ENCODE results near the gene HBS1L.

The HBS1L gene

DNA sequence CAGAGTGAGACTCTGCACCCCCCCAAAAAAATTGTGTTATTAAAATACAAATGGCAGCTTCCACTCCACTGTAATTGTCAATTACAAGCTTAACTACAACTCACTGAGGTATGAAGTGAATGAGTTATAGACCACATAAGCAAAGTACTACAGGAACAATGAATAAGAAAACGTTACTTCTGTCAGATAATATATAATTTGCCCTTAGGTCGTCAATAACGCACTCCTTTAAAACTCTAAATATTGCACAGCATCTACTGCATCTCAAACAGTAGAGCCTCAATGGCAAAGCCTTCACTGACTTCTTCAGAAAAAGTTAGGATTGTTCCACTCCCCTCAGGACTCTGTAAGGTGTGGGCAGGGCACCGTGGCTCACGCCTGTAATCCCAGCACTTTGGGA, 2.0 kb upstream of the HBS1L start:
- intact Hi-C loops (cut with DNase I; ENCODE audit: low total_unique reads), result no loop called here
- TF ChIP-seq, protein P1, sequence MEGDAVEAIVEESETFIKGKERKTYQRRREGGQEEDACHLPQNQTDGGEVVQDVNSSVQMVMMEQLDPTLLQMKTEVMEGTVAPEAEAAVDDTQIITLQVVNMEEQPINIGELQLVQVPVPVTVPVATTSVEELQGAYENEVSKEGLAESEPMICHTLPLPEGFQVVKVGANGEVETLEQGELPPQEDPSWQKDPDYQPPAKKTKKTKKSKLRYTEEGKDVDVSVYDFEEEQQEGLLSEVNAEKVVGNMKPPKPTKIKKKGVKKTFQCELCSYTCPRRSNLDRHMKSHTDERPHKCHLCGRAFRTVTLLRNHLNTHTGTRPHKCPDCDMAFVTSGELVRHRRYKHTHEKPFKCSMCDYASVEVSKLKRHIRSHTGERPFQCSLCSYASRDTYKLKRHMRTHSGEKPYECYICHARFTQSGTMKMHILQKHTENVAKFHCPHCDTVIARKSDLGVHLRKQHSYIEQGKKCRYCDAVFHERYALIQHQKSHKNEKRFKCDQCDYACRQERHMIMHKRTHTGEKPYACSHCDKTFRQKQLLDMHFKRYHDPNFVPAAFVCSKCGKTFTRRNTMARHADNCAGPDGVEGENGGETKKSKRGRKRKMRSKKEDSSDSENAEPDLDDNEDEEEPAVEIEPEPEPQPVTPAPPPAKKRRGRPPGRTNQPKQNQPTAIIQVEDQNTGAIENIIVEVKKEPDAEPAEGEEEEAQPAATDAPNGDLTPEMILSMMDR (IDR thresholded peaks at IDR 0.05), result no peak
- Histone ChIP-seq H3K4me1 (peaks cover 0 to 23% (median 13%) of the 10 kb centered on the region in 4 donors), H3K9me3 (no peaks in the 10 kb centered on the region), H3K4me3 (no peak overlapping the region), H3K27me3 (no peaks in the 10 kb centered on the region), H3K36me3 (no peaks in the 10 kb centered on the region), H3K27ac (no peak overlapping the region)
- DNase-seq, result no peak

DNA sequence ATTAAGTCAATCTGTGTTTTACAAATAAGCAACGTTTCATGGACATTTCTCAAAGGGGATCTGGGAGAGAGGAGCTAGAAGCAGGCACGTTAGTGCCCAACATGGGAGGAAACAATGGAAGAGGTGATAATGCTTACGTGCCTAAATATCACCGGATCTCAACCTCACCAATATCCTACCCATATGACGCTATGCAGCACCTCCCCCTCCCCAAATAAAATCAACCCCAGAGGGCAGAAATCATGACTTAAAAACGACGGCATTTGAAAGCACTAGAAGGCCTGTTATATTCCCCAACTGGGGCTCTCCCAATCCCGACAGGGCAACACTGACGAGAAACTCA, 425 bp downstream of the HBS1L start:
- H3K27ac ChIP-seq, result peak overlapping the region; percentile 87 to 90
- peak overlapping the region; percentile 81 to 93 for H3K4me3 ChIP-seq
- no peaks in the 10 kb centered on the region for H3K27me3 ChIP-seq
- no peaks in the 10 kb centered on the region for H3K9me3 ChIP-seq
- peaks cover 8 to 12% (median 9%) of the 10 kb centered on the region in 3 donors for H3K36me3 ChIP-seq
- H3K4me1 ChIP-seq, result peaks cover 0 to 23% (median 13%) of the 10 kb centered on the region in 4 donors
- DNase-seq, result no peak
- intact Hi-C loops (cut with DNase I; ENCODE audit: low total_unique reads), result no loop called here
- TF ChIP-seq, protein P1 (IDR thresholded peaks at IDR 0.05), result no peak

DNA sequence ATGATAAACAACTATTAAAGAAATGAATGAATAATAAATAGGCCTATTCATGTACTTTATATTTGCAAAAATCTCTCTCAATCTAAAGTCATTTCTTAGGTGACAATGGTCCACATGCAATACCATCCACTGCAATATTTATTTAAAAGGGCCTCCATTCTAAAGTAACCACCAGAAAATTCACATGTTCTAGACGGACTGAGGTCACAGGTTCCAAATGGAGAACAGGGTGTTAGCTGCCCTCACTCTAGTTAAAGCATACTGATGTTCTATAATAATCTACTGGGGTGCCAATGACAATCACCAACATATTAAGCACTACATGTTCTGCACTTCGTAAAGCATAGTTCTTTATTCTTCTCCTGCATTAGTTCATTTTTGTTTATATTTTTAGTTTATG, 1.2 kb downstream of the HBS1L start:
- Histone ChIP-seq H3K4me3 (peak overlapping the region; percentile 81 to 93), H3K4me1 (peaks cover 0 to 23% (median 13%) of the 10 kb centered on the region in 4 donors), H3K27ac (peak overlapping the region in 1 of 2 donors; percentile 87), H3K9me3 (no peaks in the 10 kb centered on the region), H3K36me3 (peaks cover 8 to 20% (median 15%) of the 10 kb centered on the region in 3 donors), H3K27me3 (no peaks in the 10 kb centered on the region)
- DNase-seq, result no peak
- intact Hi-C loops (cut with DNase I; ENCODE audit: low total_unique reads), result no loop called here
- TF ChIP-seq, protein P1 (IDR thresholded peaks at IDR 0.05), result no peak

DNA sequence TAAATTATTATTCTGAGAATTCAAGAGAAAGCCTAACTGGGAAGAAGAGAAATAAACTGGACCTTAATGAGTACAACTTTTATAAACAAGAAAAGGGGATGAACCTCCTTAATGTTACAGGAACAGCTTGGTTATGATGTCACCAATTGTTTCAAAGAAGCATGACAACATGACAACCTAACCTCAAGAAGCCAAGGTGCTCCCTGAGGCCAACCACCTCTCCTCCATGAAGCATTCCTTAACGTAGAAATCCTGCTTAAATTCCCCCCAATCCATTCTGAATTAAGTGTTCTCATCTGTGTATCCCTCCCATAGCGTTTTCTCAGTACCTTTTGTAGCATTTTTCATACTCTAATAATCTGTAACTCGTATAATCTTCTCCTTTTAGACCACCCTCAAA, 1.7 kb downstream of the HBS1L start:
- H3K27ac ChIP-seq, result no peak overlapping the region
- TF ChIP-seq, protein P1 (IDR thresholded peaks at IDR 0.05), result no peak
- no peak for DNase-seq

DNA sequence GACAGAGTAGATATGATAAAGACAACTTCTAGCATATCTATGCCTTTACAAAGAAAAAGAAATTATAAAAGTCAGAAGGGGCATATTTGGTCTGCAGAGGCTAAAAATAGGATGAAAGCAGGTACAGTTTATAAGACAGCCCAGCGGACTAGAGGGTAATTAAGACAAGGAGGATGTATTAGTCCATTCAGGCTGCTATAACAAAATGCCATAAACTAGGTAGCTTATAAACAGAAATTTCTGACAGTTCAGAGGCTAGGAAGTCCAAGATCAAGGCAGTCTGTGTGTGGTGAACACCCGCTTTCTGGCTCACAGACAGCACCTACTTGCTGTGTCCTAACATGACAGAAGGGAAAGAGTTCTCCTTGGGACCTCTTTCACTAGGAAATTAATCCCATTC, 5.7 kb downstream of the HBS1L start:
- intact Hi-C loops (cut with DNase I; ENCODE audit: low total_unique reads), result no loop called here
- H3K4me1 ChIP-seq, result peaks cover 0 to 28% (median 14%) of the 10 kb centered on the region in 4 donors
- H3K27ac ChIP-seq, result no peak overlapping the region
- H3K9me3 ChIP-seq, result no peaks in the 10 kb centered on the region
- no peaks in the 10 kb centered on the region for H3K27me3 ChIP-seq
- TF ChIP-seq, protein P1 (IDR thresholded peaks at IDR 0.05), result no peak
- no peak for DNase-seq
- no peak overlapping the region for H3K4me3 ChIP-seq
- H3K36me3 ChIP-seq, result peaks cover 8 to 32% (median 22%) of the 10 kb centered on the region in 3 donors

More for the DNA sequence above, 1.7 kb downstream of the HBS1L start:
- intact Hi-C loops (cut with DNase I; ENCODE audit: low total_unique reads), result no loop called here
- Histone ChIP-seq H3K27me3 (no peaks in the 10 kb centered on the region), H3K9me3 (no peaks in the 10 kb centered on the region), H3K4me3 (no peak overlapping the region), H3K36me3 (peaks cover 8 to 24% (median 19%) of the 10 kb centered on the region in 3 donors), H3K4me1 (peaks cover 0 to 23% (median 13%) of the 10 kb centered on the region in 4 donors)

DNA sequence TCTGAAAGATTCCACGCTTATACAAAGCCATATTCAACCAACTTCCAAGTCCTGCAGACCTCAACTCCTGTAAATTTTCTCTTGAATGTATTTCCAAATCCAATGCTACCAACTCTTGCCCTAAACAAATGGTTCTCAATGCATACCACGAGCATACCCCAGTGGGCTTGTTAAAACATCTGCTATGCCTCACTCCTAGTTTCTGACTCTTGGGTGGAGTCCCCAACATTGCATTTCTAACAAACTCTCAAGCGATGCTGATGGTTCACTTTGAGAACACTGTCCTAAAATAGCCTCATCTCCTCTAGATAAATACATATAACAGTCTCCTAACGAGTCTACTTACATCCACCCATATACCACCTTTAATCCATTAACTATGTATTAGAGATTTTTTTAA, 7.3 kb downstream of the HBS1L start:
- Histone ChIP-seq H3K4me3 (no peak overlapping the region), H3K36me3 (peaks cover 8 to 32% (median 22%) of the 10 kb centered on the region in 3 donors), H3K9me3 (no peaks in the 10 kb centered on the region)

More for the DNA sequence above, 7.3 kb downstream of the HBS1L start:
- no peak for DNase-seq
- Histone ChIP-seq H3K27me3 (no peaks in the 10 kb centered on the region), H3K27ac (no peak overlapping the region), H3K4me1 (peaks cover 0 to 14% (median 3%) of the 10 kb centered on the region in 4 donors)
- intact Hi-C loops (cut with DNase I; ENCODE audit: low total_unique reads), result no loop called here
- TF ChIP-seq, protein P1 (IDR thresholded peaks at IDR 0.05), result no peak
